PC-9 (cell line): ENCODE results near the gene AKAP12. TPM values are rescaled to one million over a fixed set of nuclear protein-coding genes. Genes with fewer than 3 reads are reported as not detected.
A peak's percentile ranks its signal among the peaks of the same experiment; 100 is the strongest.

Experiments
- BruUV-seq: library from RNA; stranded (reverse); fragments of 400-500 nt; replicated peaks from 2 replicates; lab custom pipeline; 2021; lab: Mats Ljungman, UMichigan
- CTCF ChIA-PET: fragments of 300-600 bp; sonication (Branson Sonifier 250); formaldehyde crosslinking; loops from one replicate; lab custom pipeline; 2022; ENCODE audit warnings: antibody characterized with exemption; lab: Charles Lee
- POLR2A ChIA-PET: fragments of 300-600 bp; sonication (Branson Sonifier 250); formaldehyde crosslinking; loops from one replicate; lab custom pipeline; 2022; ENCODE audit warnings: antibody characterized with exemption; ENCODE audit not compliant: unreplicated experiment; lab: Charles Lee
- DNase-seq, 2 experiments: peaks; one replicate each; pipeline versions ENCODE4 v3.0.0 to v3.0.0-alpha.2; 2015 to 2022; ENCODE audit warnings: mixed read lengths in 1 of 2
- H2AFZ ChIP-seq: fragments of 200-600 bp; sonication (generic); 2 replicates; pipeline ENCODE4 v1.8.1; 2017; ENCODE audit warnings: antibody characterized with exemption
- H3F3A ChIP-seq: fragments of 200-600 bp; sonication (generic); 2 replicates; pipeline ENCODE4 v1.8.1; 2017; ENCODE audit warnings: antibody characterized with exemption, mild to moderate bottlenecking, low read depth; ENCODE audit not compliant: insufficient read depth
- H3K27ac ChIP-seq: fragments of 200-600 bp; sonication (generic); 2 replicates; pipeline ENCODE4 v1.6.1; 2016; ENCODE audit warnings: mixed run types
- H3K27me3 ChIP-seq: fragments of 200-600 bp; sonication (generic); 2 replicates; pipeline ENCODE4 v1.6.1; 2016; ENCODE audit warnings: low read depth, mixed run types; ENCODE audit not compliant: insufficient read depth
- H3K36me3 ChIP-seq: fragments of 200-600 bp; sonication (generic); 2 replicates; pipeline ENCODE4 v1.6.1; 2016; ENCODE audit warnings: low read depth, mixed run types
- H3K4me1 ChIP-seq: fragments of 200-600 bp; sonication (generic); replicated peaks from 2 replicates; pipeline ENCODE4 v1.6.1; 2016; ENCODE audit warnings: mixed run types; ENCODE audit not compliant: insufficient read depth
- H3K4me2 ChIP-seq: fragments of 200-600 bp; sonication (generic); 2 replicates; pipeline ENCODE4 v1.6.1; 2017; ENCODE audit warnings: mixed run types
- H3K4me3 ChIP-seq: fragments of 200-600 bp; sonication (generic); 2 replicates; pipeline ENCODE4 v1.6.1; 2016; ENCODE audit warnings: mixed run types
- H3K79me2 ChIP-seq: fragments of 200-600 bp; sonication (generic); 2 replicates; pipeline ENCODE4 v1.6.1; 2017; ENCODE audit warnings: low read depth, mixed run types
- H3K9me2 ChIP-seq: fragments of 200-600 bp; sonication (generic); 2 replicates; pipeline ENCODE4 v1.8.1; 2017; ENCODE audit warnings: mild to moderate bottlenecking; ENCODE audit not compliant: insufficient read depth
- H3K9me3 ChIP-seq: fragments of 200-600 bp; sonication (generic); 2 replicates; pipeline ENCODE4 v1.8.1; 2016; ENCODE audit warnings: low read depth; ENCODE audit not compliant: insufficient read depth
- H4K20me1 ChIP-seq: fragments of 200-600 bp; sonication (generic); 2 replicates; pipeline ENCODE4 v1.8.1; 2017; ENCODE audit not compliant: insufficient read depth
- CTCF ChIP-seq: fragments of 200-600 bp; sonication (generic); conservative IDR thresholded peaks from 2 replicates; pipeline ENCODE4 v1.6.1; 2017; ENCODE audit warnings: mixed run types, antibody characterized with exemption, mild to moderate bottlenecking, moderate library complexity
- EZH2 ChIP-seq: fragments of 200-600 bp; sonication (generic); IDR thresholded peaks from 2 replicates; pipeline ENCODE4 v1.8.0; 2017; ENCODE audit warnings: antibody characterized with exemption, low read depth
- intact Hi-C: fragments of 100-400 bp; cut with micrococcal nuclease; formaldehyde crosslinking; loops from one replicate; pipeline ENCODE4 v1.10.0; 2022; ENCODE audit not compliant: unreplicated experiment
- total RNA-seq: library from RNA; stranded (reverse); gene quantifications from 2 replicates; pipeline ENCODE4 v1.2.3, GENCODE V29; 2021

The AKAP12 gene
- total RNA-seq, 1 experiment from 2014 or later = 12.6 TPM

- Histone ChIP-seq H3K9me3 (no peaks in the 10 kb centered on the region), H3K4me2 (peak overlapping the region; percentile 41), H3K4me3 (no peak overlapping the region), H3F3A (peaks cover 25% of the 10 kb centered on the region), H3K79me2 (0 out of 2 replicates have a peak, but pooled peaks cover 5% of the 10 kb centered on the region), H2AFZ (no peak overlapping the region), H3K27ac (peak overlapping the region; percentile 76), H3K9me2 (no peaks in the 10 kb centered on the region), H3K27me3 (no peaks in the 10 kb centered on the region), H4K20me1 (no peaks in the 10 kb centered on the region), H3K36me3 (no peaks in the 10 kb centered on the region), H3K4me1 (peaks cover 26% of the 10 kb centered on the region)
- POLR2A ChIA-PET = no interaction called here
- peak in 1 of 2 experiments; percentile 94 for DNase-seq
- intact Hi-C loops = no loop called here
- CTCF ChIA-PET = no interaction called here
- BruUV-seq = no TSS peak
- TF ChIP-seq CTCF (no peak), EZH2 (no peak)
These were observed 77.6 kb downstream of the AKAP12 start for GRCh38 chr6:151317103-151317994.

GRCh38 chr6:151317995-151318365 is 78.2 kb downstream of the AKAP12 start:
- Histone ChIP-seq H3K27me3 (no peaks in the 10 kb centered on the region), H3K4me1 (peaks cover 32% of the 10 kb centered on the region), H3K9me3 (no peaks in the 10 kb centered on the region), H3K4me2 (no peak overlapping the region; the same call in 1 of the 2 replicates), H4K20me1 (no peaks in the 10 kb centered on the region), H3K27ac (peak overlapping the region; percentile 76), H3K4me3 (no peak overlapping the region), H3F3A (peaks cover 29% of the 10 kb centered on the region), H3K9me2 (no peaks in the 10 kb centered on the region), H3K36me3 (no peaks in the 10 kb centered on the region), H3K79me2 (0 out of 2 replicates have a peak, but pooled peaks cover 5% of the 10 kb centered on the region), H2AFZ (no peak overlapping the region)
- TF ChIP-seq CTCF (no peak), EZH2 (no peak)
- intact Hi-C loops = no loop called here
- POLR2A ChIA-PET = no interaction called here
- DNase-seq = no peak
- no TSS peak for BruUV-seq
- CTCF ChIA-PET = no interaction called here

GRCh38 chr6:151320140-151320539 is 80.4 kb downstream of the AKAP12 start:
- Histone ChIP-seq H3K36me3 (no peaks in the 10 kb centered on the region), H3K27me3 (no peaks in the 10 kb centered on the region), H3F3A (peaks cover 38% of the 10 kb centered on the region), H3K9me2 (no peaks in the 10 kb centered on the region), H3K4me2 (no peak overlapping the region), H3K9me3 (no peaks in the 10 kb centered on the region), H3K27ac (no peak overlapping the region), H3K4me3 (no peak overlapping the region), H3K4me1 (peaks cover 50% of the 10 kb centered on the region), H3K79me2 (peaks cover 13% of the 10 kb centered on the region; the same call in 1 of the 2 replicates), H4K20me1 (no peaks in the 10 kb centered on the region), H2AFZ (no peak overlapping the region)
- no peak for TF ChIP-seq EZH2
- no peak for TF ChIP-seq CTCF
- intact Hi-C loops = loop anchor here (10.0 kb wide), 2 partner anchors 75 to 275 kb away; no protein-coding TSS in a partner anchor
- no TSS peak for BruUV-seq
- ChIA-PET CTCF (no interaction called here), POLR2A (no interaction called here)
- no peak for DNase-seq
